H1 (cell line): Measurements from ENCODE around the gene LIPA.

ENCODE experiments used
- ATF2 ChIP-seq: IDR thresholded peaks from 2 replicates; pipeline ENCODE4 v1.6.1; 2012; ENCODE audit warnings: low read length, inconsistent platforms
- CEBPB ChIP-seq: IDR thresholded peaks from 2 replicates; pipeline ENCODE4 v1.6.1; 2012; ENCODE audit warnings: low read depth, low read length
- CTCF ChIP-seq, 3 experiments: IDR thresholded peaks; 1 replicate in 2 of 3; 2 replicates in 1 of 3; pipeline versions ENCODE4 v1.5.1 to v1.6.1; 2011; ENCODE audit warnings: low read length in 3 of 3, mild to moderate bottlenecking in 3 of 3, inconsistent platforms in 2 of 3, low read depth in 1 of 3, moderate library complexity in 1 of 3; ENCODE audit not compliant: insufficient read depth in 1 of 3; ENCODE audit errors: control extremely low read depth in 1 of 3
- EGR1 ChIP-seq: IDR thresholded peaks from 2 replicates; pipeline ENCODE4 v1.6.1; 2011; ENCODE audit warnings: low read depth, low read length, borderline replicate concordance
- EZH2 ChIP-seq: fragments of 200-600 bp; sonication (generic); IDR thresholded peaks from 2 replicates; pipeline ENCODE4 v1.7.1; 2012; ENCODE audit warnings: low read depth, mild to moderate bottlenecking, moderate library complexity, low read length, inconsistent platforms; ENCODE audit not compliant: severe bottlenecking
- NRF1 ChIP-seq: IDR thresholded peaks from 2 replicates; pipeline ENCODE4 v1.6.1; 2011; ENCODE audit warnings: mild to moderate bottlenecking, low read depth, low read length, improper control_type of control experiment
- POLR2A ChIP-seq, 2 experiments: IDR thresholded peaks; 1 replicate in 1 of 2; 2 replicates in 1 of 2; pipeline ENCODE4 v1.6.1; 2011; ENCODE audit warnings: low read depth in 2 of 2, low read length in 2 of 2, mild to moderate bottlenecking in 2 of 2; ENCODE audit errors: control extremely low read depth in 1 of 2
- POLR2AphosphoS5 ChIP-seq: IDR thresholded peaks from 2 replicates; pipeline ENCODE4 v1.6.1; 2011; ENCODE audit warnings: low read depth, low read length
- RXRA ChIP-seq: IDR thresholded peaks from 2 replicates; pipeline ENCODE4 v1.6.1; 2011; ENCODE audit warnings: low read depth, mild to moderate bottlenecking, low read length, moderate library complexity; ENCODE audit not compliant: insufficient read depth
- SIRT6 ChIP-seq: IDR thresholded peaks from one replicate; pipeline ENCODE4 v1.7.1; 2012; ENCODE audit warnings: low read length, inconsistent platforms
- SRF ChIP-seq: IDR thresholded peaks from 2 replicates; pipeline ENCODE4 v1.6.1; 2011; ENCODE audit warnings: mild to moderate bottlenecking, low read depth, low read length, moderate library complexity
- TBP ChIP-seq: IDR thresholded peaks from 2 replicates; pipeline ENCODE4 v1.6.1; 2011; ENCODE audit warnings: low read depth, low read length, improper control_type of control experiment
- YY1 ChIP-seq: IDR thresholded peaks from 2 replicates; pipeline ENCODE4 v1.6.1; 2011; ENCODE audit warnings: low read depth, mild to moderate bottlenecking, low read length

GRCh38 chr10:89201345-89202032, 50.1 kb downstream of the LIPA start:
- TF ChIP-seq CTCF (IDR thresholded peaks at IDR 0.05; ENCODE audit: control extremely low read depth in 1 of 3, insufficient read depth in 1 of 3, low read depth in 1 of 3, low read length in 3 of 3) (no peak), POLR2A (IDR thresholded peaks at IDR 0.05; ENCODE audit: control extremely low read depth in 1 of 2, low read depth in 2 of 2, low read length in 2 of 2) (no peak), NRF1 (no peak), ATF2 (no peak), EZH2 (no peak), SRF (no peak), CEBPB (no peak), YY1 (no peak), SIRT6 (no peak), RXRA (no peak), TBP (no peak), EGR1 (no peak), POLR2AphosphoS5 (no peak)
